Measurements from ENCODE around the gene TASL.

Gene TASL

GRCh38 chrX:30613721-30614120 is 36.2 kb upstream of the TASL start:
- no peak for TF ChIP-seq CTCF (IDR thresholded peaks at IDR 0.05)

DNA sequence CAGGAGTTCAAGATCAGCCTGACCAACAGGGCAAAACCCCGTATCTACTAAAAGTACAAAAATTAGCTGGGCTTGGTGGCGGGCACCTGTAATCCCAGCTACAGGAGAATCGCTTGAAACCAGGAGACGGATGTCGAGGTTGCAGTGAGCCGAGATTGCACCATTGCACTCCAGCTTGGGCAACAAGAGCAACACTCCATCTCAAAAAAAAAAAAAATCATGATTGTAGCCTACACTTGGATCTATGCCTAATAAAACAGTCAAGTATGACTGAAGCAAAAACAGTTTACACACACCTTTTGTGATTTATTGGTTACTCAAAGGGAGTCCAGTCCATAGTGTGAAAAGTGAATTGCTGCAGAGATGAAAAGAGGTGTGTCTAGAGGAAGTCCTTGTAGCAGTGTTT is 34.7 kb upstream of the TASL start:
- TF ChIP-seq CTCF (IDR thresholded peaks at IDR 0.05): no peak

DNA sequence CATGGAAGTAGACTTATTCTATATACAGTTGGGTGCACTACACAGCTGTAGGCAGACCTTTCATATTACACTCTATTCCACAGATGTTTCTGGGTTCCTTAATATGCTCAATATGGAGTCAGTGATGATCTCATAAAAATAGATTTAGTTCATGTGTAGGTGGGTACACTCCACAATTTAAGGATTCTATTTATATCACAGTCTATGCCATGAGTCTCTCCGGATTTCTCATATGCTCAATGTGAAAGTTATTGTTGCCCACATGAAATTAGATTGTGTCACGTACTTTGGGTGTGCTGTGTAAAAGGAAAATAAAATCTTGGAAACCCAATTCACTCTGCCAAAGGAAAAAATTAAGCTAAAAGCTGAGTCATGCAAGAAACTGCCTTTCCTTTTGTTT is 32.5 kb upstream of the TASL start:
- TF ChIP-seq CTCF (IDR thresholded peaks at IDR 0.05): no peak

DNA sequence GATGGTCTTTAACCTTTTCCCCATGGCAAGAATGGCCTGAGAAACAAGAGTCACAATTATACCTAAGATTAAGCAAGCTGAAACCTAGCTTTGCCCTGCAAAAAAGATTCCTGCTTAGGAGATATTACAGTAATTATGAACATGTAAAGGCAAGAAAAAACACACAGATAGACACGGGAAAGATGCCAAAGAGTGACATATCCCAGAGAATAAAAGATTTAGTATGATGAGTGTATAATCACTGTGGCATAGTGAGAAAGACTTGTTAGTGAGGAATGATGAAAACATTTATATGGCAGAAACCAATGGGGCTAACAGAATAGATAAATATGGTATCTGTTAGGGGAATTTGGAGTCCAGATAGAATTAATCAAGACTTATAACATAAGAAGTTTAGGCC is 29.6 kb upstream of the TASL start:
- TF ChIP-seq CTCF (IDR thresholded peaks at IDR 0.05): no peak

DNA sequence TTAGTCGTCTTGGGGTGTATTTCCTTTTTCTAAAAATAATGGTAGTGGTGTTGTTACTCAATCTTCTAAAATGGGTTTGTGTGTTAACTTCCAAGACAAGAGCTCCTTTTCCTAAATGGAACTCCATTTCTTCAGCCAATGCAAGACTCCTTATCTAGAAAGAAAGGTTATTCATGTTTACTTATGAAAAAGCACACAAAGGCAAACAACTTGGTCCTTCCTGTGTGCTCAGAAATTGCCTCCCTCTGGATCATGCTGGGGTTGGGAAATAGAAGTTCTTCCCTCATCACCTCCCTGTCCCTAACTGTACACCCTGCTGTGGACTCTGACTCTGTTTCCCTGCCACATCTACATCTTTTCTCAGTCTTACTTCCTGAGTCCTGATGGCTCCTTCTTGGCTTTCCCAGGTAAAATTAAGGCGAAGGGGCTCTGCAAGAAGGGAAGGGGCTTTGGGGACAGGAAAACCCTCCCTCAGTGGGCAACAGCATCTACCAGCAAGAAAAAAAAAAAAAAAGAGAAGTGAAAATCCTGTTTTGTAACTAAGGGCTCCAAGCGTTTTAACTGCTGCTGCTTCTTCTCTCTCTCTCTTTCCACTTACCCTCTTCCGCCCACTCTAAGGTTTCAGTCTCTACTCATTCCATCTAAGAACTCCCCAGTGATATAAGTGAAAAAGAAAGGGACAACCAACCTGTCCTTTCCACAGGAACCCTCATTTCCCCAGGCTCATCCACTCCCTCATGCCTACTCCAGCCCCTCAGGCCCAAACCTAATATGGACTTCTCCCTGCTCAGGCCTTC is 19.8 kb upstream of the TASL start:
- no peak for TF ChIP-seq CTCF (IDR thresholded peaks at IDR 0.05)

DNA sequence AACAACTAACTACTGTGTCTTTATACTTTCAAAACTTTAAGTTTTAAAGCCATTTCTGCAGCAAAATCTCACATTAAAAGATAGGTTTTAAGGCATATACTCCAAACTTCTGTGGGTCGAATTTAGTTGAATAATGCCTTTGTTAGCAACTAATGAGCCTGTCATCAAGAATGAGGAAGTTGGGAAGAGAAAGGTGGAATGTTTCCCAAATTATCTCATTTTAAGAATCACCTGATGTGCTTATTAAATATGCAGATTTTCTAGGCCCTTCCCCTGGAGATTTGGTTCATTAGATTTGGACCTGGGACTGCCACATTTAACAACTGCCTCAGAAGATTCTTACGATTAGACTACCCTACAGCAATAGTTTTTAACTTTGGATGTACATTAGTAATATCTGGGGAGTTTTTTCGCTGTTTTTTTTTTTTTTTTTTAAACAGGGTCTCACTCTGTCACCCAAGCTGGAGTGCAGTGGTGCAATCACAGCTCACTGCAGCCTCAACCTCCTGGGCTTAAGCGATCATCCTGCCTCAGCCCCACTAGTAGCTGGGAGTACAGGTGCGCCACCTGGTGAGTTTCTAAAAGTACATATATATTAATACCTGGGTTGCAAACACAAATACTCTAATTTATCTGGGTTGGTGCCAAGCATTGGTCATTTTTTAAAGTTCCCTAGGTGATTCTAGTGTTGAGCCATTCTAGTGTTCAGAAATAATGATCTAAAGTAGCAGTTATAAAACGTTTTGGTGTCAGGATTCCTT is 16.1 kb upstream of the TASL start:
- no peak for TF ChIP-seq CTCF (IDR thresholded peaks at IDR 0.05)

GRCh38 chrX:30592831-30593230 is 15.3 kb upstream of the TASL start:
- no peak for TF ChIP-seq CTCF (IDR thresholded peaks at IDR 0.05)
